Adipocyte (in vitro differentiated cells): ENCODE results near the gene MAGEA8.
"Not testable (repeated sequence)": the region's sequence is repeated elsewhere in the genome, so short reads cannot be mapped to it uniquely, and the experiment has no call there.

Source experiments
- DNase-seq: peaks from one replicate; pipeline ENCODE4 v3.0.0-alpha.2; 2015; ENCODE audit warnings: low read depth
- H3K27me3 ChIP-seq: replicated peaks from 2 replicates; pipeline ENCODE4 v1.7.0; 2013; ENCODE audit warnings: mild to moderate bottlenecking, low read length, moderate library complexity; ENCODE audit not compliant: control insufficient read depth, insufficient read depth
- H3K36me3 ChIP-seq: 2 replicates; pipeline ENCODE4 v1.7.0; 2013; ENCODE audit warnings: low read length, mild to moderate bottlenecking, moderate library complexity; ENCODE audit not compliant: control insufficient read depth, insufficient read depth, severe bottlenecking
- H3K4me1 ChIP-seq: 2 replicates; pipeline ENCODE4 v1.7.0; 2013; ENCODE audit warnings: mild to moderate bottlenecking, low read length, moderate library complexity; ENCODE audit not compliant: control insufficient read depth, insufficient read depth
- H3K4me3 ChIP-seq: 2 replicates; pipeline ENCODE4 v1.7.0; 2013; ENCODE audit warnings: mild to moderate bottlenecking, low read length, moderate library complexity
- H3K9ac ChIP-seq: 2 replicates; pipeline ENCODE4 v1.7.0; 2013; ENCODE audit warnings: mild to moderate bottlenecking, low read length, moderate library complexity
- H3K9me3 ChIP-seq: 2 replicates; pipeline ENCODE4 v1.7.0; 2013; ENCODE audit warnings: mild to moderate bottlenecking, low read length, moderate library complexity; ENCODE audit not compliant: control insufficient read depth

Gene MAGEA8, protein sequence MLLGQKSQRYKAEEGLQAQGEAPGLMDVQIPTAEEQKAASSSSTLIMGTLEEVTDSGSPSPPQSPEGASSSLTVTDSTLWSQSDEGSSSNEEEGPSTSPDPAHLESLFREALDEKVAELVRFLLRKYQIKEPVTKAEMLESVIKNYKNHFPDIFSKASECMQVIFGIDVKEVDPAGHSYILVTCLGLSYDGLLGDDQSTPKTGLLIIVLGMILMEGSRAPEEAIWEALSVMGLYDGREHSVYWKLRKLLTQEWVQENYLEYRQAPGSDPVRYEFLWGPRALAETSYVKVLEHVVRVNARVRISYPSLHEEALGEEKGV

DNA sequence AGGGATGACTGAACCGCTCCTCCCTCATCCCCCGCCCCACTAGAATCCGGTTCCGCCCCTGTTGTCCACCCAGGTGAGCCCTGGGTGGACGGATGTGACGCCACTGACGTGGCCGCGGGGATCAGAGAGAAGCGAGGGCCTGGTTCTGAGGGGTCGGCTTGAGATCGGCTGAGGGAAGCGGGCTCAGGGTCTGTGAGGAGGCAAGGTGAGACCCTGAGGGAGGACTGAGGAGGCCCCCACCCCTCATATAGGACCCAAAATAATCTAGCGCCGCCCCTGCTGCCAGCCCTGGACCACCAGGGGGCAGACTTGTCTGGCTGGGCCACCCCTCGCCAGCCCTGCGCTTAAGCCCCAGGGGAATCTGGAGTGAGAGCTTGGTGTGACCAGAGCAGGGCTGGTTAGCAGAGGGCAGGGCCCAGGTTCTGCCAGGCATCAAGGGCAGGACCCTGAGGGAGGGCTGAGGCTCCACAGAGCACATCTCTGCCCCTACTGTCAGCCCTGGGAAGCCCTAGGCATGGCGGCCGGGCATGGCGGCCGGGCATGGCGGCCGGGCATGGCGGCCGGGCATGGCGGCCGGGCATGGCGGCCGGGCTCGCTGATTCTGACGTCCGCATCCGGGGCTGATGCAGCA lies at the start of gene MAGEA8:
Gene MAGEA8, plus strand, starts transcription at position 103 of the 631 bp plus-strand sequence. CDS start 3,090 bp downstream, outside the sequence.
- Histone ChIP-seq H3K9ac (no peak within 1 kb of the TSS), H3K27me3 (no peaks in the 10 kb centered on the region), H3K4me3 (no peak within 1 kb of the TSS), H3K9me3 (no peaks in the 10 kb centered on the region), H3K36me3 (no peaks in the 10 kb centered on the region), H3K4me1 (no peaks in the 10 kb centered on the region)
- no peak for DNase-seq

DNA sequence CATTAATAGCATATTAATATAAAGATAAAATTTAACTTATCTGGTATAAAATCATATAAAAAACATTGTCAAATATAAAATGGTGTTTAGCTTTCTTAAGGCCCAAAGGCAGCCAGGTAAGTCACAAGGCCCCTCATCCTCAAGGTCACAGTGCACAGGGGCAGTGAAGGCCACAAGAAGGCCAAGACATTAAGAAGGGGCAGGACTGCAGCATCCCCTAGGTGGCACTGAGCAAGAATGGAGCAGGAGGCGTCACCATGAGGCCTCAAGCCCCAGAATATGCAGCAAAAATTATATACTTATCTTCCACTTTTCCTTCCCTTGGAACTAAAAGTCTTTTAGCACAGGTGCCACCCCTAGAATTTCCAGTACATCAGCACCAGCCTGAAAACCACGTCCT lies 49.5 kb upstream of the MAGEA8 start:
- H3K27me3 ChIP-seq, result peaks cover 16% of the 10 kb centered on the region
- H3K9me3 ChIP-seq, result no peaks in the 10 kb centered on the region
- H3K36me3 ChIP-seq, result no peaks in the 10 kb centered on the region
- H3K4me1 ChIP-seq, result no peaks in the 10 kb centered on the region
- DNase-seq, result no peak
- no peak overlapping the region for H3K4me3 ChIP-seq
- no peak overlapping the region for H3K9ac ChIP-seq

DNA sequence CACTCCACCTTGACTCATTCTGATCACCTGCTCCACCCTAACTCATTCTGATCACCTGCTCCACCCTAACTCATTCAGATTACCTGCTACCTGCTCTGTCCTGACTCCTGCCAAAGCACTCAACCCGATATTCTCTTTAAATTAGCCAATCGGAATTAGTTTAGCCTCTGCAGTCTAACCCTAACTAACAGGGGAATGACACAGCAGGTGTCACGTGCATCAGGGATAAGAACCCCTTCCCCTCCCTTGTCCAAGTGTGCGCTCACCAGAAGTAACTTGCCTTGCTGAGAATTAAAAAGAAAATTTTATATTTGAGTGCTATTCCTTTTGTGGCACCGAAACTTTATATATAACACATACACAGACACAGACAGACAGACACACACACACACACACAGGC lies 44.3 kb upstream of the MAGEA8 start:
- H3K4me3 ChIP-seq, H3K9me3 ChIP-seq, H3K36me3 ChIP-seq, H3K27me3 ChIP-seq, DNase-seq, H3K9ac ChIP-seq, H3K4me1 ChIP-seq: not testable (repeated sequence)

DNA sequence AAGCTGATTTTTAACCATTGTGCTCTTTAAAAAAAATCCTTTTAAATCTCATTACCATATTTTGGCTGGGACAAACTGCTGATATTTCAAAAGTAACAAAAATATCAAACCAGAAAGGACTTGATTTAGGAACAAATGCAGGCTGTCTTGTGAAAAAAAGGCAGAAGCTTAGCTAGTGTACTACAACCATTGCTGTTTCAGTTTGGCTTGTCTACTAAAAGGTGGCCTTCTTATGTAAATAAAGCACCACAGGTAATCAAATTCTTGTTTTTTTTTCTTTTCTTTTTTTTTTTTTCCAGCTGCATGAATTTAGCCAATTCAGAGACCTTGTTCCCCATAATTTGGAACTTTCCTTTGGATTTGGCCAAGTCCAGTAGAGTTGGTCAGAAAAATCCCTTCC lies 43.8 kb upstream of the MAGEA8 start:
- Histone ChIP-seq H3K27me3 (peaks cover 7% of the 10 kb centered on the region), H3K4me1 (no peaks in the 10 kb centered on the region), H3K4me3 (no peak overlapping the region), H3K9me3 (no peaks in the 10 kb centered on the region), H3K36me3 (no peaks in the 10 kb centered on the region), H3K9ac (no peak overlapping the region)
- DNase-seq, result no peak

DNA sequence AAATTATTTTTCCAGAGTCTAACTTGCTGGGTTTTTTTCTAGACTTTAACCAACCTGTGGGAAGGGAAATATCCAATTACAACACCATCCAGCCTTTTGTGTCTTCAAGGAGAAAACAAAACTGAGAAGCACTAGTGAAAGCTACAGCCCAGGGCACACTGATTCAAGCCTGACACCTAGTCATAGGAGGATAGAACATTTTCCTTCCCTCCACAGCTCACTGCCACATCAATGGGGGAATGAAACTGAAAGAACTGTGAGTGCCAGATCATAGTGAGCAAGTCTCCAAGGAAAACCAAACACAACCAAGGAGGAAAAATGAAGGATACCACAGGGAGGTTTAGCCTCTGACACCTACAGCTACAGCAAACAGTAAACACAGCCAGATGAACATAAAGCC lies 43.3 kb upstream of the MAGEA8 start:
- H3K9ac ChIP-seq, result no peak overlapping the region
- no peak overlapping the region for H3K4me3 ChIP-seq
- H3K9me3 ChIP-seq, result peaks cover under 1% of the 10 kb centered on the region
- no peaks in the 10 kb centered on the region for H3K4me1 ChIP-seq
- peaks cover 7% of the 10 kb centered on the region for H3K27me3 ChIP-seq
- DNase-seq, result no peak
- H3K36me3 ChIP-seq, result no peaks in the 10 kb centered on the region

DNA sequence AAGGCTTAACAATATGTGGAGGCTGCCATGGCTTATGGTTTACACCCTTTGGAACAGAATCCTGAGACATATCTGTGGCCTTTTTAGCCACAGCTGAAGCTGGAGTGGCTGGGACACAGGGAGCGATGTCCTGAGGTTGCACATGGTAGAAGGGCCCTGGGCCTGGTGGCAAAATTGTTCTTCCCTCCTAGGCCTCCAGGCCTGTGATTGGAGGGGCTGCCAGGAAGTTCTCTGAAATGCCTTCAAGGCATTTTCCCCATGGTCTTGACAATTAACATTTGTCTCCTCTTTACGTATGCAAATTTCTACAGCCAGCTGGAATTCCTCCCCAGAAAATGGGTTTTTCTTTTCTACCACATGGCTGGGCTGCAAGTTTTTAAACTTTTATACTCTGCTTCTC lies 39.1 kb upstream of the MAGEA8 start:
- Histone ChIP-seq H3K9ac (no peak overlapping the region), H3K4me1 (no peaks in the 10 kb centered on the region), H3K4me3 (no peak overlapping the region), H3K9me3 (peaks cover 8% of the 10 kb centered on the region), H3K27me3 (peaks cover 9% of the 10 kb centered on the region), H3K36me3 (no peaks in the 10 kb centered on the region)
- DNase-seq, result no peak

DNA sequence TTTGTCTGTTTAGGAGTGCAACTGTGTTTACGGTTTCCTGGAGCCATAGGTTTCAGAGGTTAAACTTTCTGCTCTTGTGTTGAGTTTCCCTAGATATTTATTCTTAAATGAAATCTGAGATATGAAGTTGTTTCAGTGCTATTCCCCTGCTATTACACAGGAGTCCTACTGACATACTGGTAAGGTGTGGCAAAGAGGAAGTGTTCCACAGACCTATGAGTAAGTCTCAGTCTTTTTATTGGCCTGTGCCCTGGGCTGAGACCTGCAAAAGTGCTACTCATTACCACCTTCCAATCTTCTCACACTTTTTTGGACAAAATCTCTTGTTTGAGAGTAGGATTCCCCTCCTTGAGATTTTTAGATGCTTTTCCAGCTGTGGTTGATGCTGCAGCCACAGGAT lies 35.6 kb upstream of the MAGEA8 start:
- Histone ChIP-seq H3K9me3 (peaks cover 8% of the 10 kb centered on the region), H3K36me3 (no peaks in the 10 kb centered on the region), H3K4me1 (no peaks in the 10 kb centered on the region), H3K27me3 (peaks cover 19% of the 10 kb centered on the region), H3K4me3 (no peak overlapping the region), H3K9ac (no peak overlapping the region)
- DNase-seq, result no peak

DNA sequence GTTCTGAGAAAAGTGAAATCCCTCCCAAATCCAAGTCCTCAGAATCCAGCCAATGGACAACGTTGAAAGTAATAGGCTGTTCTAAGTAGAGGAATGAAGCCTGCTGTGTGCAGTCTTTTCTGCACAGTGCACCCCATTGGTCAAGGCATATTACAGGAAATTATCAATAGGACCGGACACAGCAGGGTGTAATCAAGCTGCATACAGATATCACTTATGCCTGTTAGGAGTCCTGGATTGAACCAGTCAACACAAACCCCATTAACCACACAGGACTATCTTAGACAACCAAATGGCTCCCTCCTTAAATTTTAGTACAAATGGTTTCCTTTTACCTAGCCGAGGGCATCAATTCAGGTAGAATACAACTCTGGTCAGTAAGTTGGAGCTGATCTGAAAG lies 34.2 kb upstream of the MAGEA8 start:
- H3K9me3 ChIP-seq, result peaks cover 8% of the 10 kb centered on the region
- no peak overlapping the region for H3K4me3 ChIP-seq
- H3K9ac ChIP-seq, result no peak overlapping the region
- H3K36me3 ChIP-seq, result no peaks in the 10 kb centered on the region
- DNase-seq, result no peak
- no peaks in the 10 kb centered on the region for H3K4me1 ChIP-seq
- peaks cover 23% of the 10 kb centered on the region for H3K27me3 ChIP-seq

DNA sequence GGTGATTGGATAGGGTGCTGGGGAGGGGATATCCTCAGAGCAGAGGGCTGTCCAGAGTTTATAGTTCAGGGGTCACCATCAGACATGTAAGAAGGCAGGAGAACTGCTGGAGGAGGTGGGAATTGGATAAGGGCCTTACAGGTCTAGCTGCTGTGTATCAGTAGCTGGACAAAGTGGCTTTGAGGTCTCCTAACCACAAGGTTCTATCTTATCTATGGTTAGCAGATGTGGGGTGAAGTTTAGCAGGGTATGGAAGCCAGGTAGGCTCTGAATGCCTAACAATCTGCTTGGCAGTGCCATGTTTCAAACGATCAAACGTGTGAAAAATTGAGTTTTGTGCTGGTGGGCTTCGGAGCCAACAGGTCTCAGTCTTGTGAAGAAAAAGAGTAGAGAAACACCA lies 32.1 kb upstream of the MAGEA8 start:
- Histone ChIP-seq H3K9me3 (peaks cover 7% of the 10 kb centered on the region), H3K36me3 (no peaks in the 10 kb centered on the region), H3K4me3 (no peak overlapping the region), H3K9ac (no peak overlapping the region), H3K4me1 (no peaks in the 10 kb centered on the region), H3K27me3 (peaks cover 26% of the 10 kb centered on the region)
- DNase-seq, result no peak

DNA sequence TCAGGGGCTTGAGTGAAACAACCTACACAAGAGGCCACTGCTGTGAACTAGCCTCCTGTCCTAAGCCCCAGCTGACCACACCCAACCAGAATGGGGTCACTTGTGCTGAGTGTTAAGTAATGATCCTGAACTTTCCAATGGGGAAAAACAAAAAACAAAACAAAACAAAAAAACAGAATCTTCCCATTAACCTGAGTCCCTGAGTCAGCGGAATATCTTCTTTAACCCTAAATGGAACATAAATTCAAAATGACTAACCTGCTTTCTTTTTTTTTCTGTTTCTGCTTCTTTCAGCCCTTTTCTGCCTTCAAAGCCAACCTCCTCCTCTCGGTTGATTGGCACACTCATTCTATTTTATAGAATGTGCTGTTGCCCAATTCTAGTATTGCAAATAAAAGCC lies 31.2 kb upstream of the MAGEA8 start:
- no peaks in the 10 kb centered on the region for H3K36me3 ChIP-seq
- peaks cover 7% of the 10 kb centered on the region for H3K9me3 ChIP-seq
- peaks cover 28% of the 10 kb centered on the region for H3K27me3 ChIP-seq
- no peak overlapping the region for H3K4me3 ChIP-seq
- DNase-seq, result no peak
- H3K4me1 ChIP-seq, result no peaks in the 10 kb centered on the region
- H3K9ac ChIP-seq, result no peak overlapping the region

DNA sequence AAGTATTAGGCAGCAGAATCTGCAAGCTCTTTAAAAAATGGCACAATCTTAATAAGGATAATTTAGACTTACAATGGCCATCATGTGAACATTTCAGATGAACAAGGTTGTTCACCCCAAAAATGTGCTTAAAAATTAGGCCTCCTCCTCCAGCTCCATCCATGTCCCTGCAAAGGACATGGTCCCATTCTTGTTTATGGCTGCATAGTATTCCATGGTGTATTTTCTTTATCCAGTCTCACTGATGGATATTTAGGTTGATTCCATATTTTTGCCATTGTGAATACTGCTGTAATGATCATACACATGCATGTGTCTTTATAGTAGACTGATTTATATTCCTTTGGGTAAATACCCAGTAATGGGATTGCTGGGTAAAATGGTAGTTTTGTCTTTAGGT lies 29.1 kb upstream of the MAGEA8 start:
- H3K27me3 ChIP-seq, result peaks cover 22% of the 10 kb centered on the region
- H3K9me3 ChIP-seq, result peaks cover 7% of the 10 kb centered on the region
- H3K4me1 ChIP-seq, result no peaks in the 10 kb centered on the region
- no peak overlapping the region for H3K9ac ChIP-seq
- H3K4me3 ChIP-seq, result no peak overlapping the region
- no peak for DNase-seq
- H3K36me3 ChIP-seq, result no peaks in the 10 kb centered on the region

DNA sequence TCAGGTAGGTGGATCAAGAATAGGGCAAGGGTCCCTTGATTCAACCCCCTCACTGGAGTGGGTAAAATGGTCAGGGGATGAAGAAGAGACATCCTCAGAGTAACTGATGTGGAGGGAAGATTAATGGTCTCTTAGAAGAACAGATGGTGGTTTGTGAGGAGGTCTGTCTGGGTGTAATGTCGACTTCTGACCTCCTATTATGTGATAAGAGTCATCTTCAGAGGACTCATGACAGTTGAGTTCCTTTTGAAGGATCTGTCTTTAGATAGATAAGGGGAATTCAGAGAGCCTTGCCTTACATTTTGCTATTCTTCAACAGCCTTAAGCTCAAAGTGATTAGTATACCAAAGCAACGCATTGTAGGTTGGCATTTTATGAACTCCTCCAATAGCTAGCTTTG lies 27.1 kb upstream of the MAGEA8 start:
- Histone ChIP-seq H3K9me3 (peaks cover 7% of the 10 kb centered on the region), H3K27me3 (peaks cover 21% of the 10 kb centered on the region), H3K36me3 (no peaks in the 10 kb centered on the region), H3K9ac (no peak overlapping the region), H3K4me1 (no peaks in the 10 kb centered on the region), H3K4me3 (no peak overlapping the region)
- DNase-seq, result no peak
